ENCODE data around the gene CENPVL2.
"Not testable (repeated sequence)": the region's sequence is repeated elsewhere in the genome, so short reads cannot be mapped to it uniquely, and the experiment has no call there.

GRCh38 chrX:51636511-51636910 lies 46.1 kb downstream of the CENPVL2 start:
- TF ChIP-seq CTCF (IDR thresholded peaks at IDR 0.05; ENCODE audit: low read depth, low read length); EZH2phosphoT487 (IDR thresholded peaks at IDR 0.05; ENCODE audit: low read depth): not testable (repeated sequence)

Data from OCI-LY3 (cell line).